ENCODE measurements around the gene RNU1-3. TPM values are rescaled to one million over a fixed set of nuclear protein-coding genes. Genes with fewer than 3 reads are reported as not detected.
A peak's percentile ranks its signal among the peaks of the same experiment; 100 is the strongest.
"Not testable (repeated sequence)": the region's sequence is repeated elsewhere in the genome, so short reads cannot be mapped to it uniquely, and the experiment has no call there.

Gene RNU1-3
- total and polyA plus RNA-seq, 2 of the 13 experiments (the other 11 are each of a cell fraction or from before 2014, with no cell fraction given), result under 0.01 to 11,018 TPM

- H3K9me3 ChIP-seq (ENCODE audit: low read length); POLR2A ChIA-PET; FAIRE-seq; H2AFZ ChIP-seq (ENCODE audit: low read length); BruUV-seq (replicated peaks); CTCF ChIA-PET (ENCODE audit: low intra/inter-chr PET ratio, low total read pairs); H3K4me3 ChIP-seq (replicated peaks in 1 of 3; ENCODE audit: insufficient read depth in 1 of 3, low read depth in 2 of 3, low read length in 3 of 3); H3K27me3 ChIP-seq (ENCODE audit: control insufficient read depth in 1 of 2, insufficient read depth in 2 of 2, low read length in 2 of 2); ATAC-seq; in situ Hi-C loops (cut with HindIII; ENCODE audit: extremely low pct_ligation_motif_present, low pct_unique_long_range_greater_than_20kb); intact Hi-C loops (cut with micrococcal nuclease; ENCODE audit: unreplicated experiment); DNase-seq (ENCODE audit: low spot score); H3K4me2 ChIP-seq (ENCODE audit: low read depth, low read length); H3K9ac ChIP-seq (ENCODE audit: insufficient read depth, low read depth, low read length); H3K27ac ChIP-seq (ENCODE audit: extremely low read length, insufficient read depth, low read length): not testable (repeated sequence)
- H4K20me1 ChIP-seq (ENCODE audit: insufficient read depth, low read length), result peaks cover 48% of the 10 kb centered on the region
- peaks cover 50% of the 10 kb centered on the region for H3K4me1 ChIP-seq (ENCODE audit: insufficient read depth, low read length)
- peaks cover 92% of the 10 kb centered on the region for H3K79me2 ChIP-seq (ENCODE audit: insufficient read depth, low read length)
- 89% methylated on average over 11 of the region's 11 CpGs for WGBS (ENCODE audit: low lambda C conversion rate)
- peaks cover 10 to 59% of the 10 kb centered on the region in 2 experiments; a peak in 4 of 5 replicates for H3K36me3 ChIP-seq (replicated peaks in 1 of 2; ENCODE audit: control insufficient read depth in 1 of 2, insufficient read depth in 2 of 2, low read length in 2 of 2)
- TF ChIP-seq, protein P1, sequence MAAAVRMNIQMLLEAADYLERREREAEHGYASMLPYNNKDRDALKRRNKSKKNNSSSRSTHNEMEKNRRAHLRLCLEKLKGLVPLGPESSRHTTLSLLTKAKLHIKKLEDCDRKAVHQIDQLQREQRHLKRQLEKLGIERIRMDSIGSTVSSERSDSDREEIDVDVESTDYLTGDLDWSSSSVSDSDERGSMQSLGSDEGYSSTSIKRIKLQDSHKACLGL (CRISPR knock-in tag; IDR thresholded peaks at IDR 0.05), result 0 out of 2 replicates have a peak, but pooled peaks have one; percentile 7
- TF ChIP-seq POLR2G (IDR thresholded peaks at IDR 0.05; ENCODE audit: low read depth, low read length) (0 out of 2 replicates have a peak, but pooled peaks have one; percentile 31), HIVEP1 (CRISPR knock-in tag; IDR thresholded peaks at IDR 0.05) (0 out of 2 replicates have a peak, but pooled peaks have one; percentile 30), POLR2A (IDR thresholded peaks at IDR 0.05; ENCODE audit: insufficient read depth in 1 of 2, low read depth in 2 of 2, low read length in 2 of 2) (0 out of 4 replicates have a peak, but pooled peaks of 1 of the 2 experiments have one; percentile 4), ARHGAP35 (CRISPR knock-in tag; IDR thresholded peaks at IDR 0.05; ENCODE audit: borderline replicate concordance) (0 out of 2 replicates have a peak, but pooled peaks have one; percentile 55), ZNF687 (CRISPR knock-in tag; IDR thresholded peaks at IDR 0.05) (0 out of 2 replicates have a peak, but pooled peaks have one; percentile 26)
- TF ChIP-seq, protein P2, sequence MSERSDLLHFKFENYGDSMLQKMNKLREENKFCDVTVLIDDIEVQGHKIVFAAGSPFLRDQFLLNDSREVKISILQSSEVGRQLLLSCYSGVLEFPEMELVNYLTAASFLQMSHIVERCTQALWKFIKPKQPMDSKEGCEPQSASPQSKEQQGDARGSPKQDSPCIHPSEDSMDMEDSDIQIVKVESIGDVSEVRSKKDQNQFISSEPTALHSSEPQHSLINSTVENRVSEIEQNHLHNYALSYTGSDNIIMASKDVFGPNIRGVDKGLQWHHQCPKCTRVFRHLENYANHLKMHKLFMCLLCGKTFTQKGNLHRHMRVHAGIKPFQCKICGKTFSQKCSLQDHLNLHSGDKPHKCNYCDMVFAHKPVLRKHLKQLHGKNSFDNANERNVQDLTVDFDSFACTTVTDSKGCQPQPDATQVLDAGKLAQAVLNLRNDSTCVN (CRISPR knock-in tag; IDR thresholded peaks at IDR 0.05; ENCODE audit: borderline replicate concordance), result 0 out of 2 replicates have a peak, but pooled peaks have one; percentile 25
These were observed 27.4 kb downstream of the RNU1-3 start for GRCh38 chr1:16639091-16640031.

All from HepG2 (cell line).